Liver (tissue), 9 donors: Measurements from ENCODE around the gene RAB17. TPM values are rescaled to one million over a fixed set of nuclear protein-coding genes. Genes with fewer than 3 reads are reported as not detected.

ENCODE experiments used
- DNase-seq: peaks from one replicate; pipeline ENCODE4 v3.0.0-alpha.2; 2017; ENCODE audit warnings: low spot score
- H3K27ac ChIP-seq, 2 donors: one replicate each; pipeline ENCODE4 v1.7.0; 2013; ENCODE audit warnings: inconsistent platforms in 2 of 2, low read length in 2 of 2, control low read depth in 1 of 2, low read depth in 1 of 2, mild to moderate bottlenecking in 1 of 2
- H3K27me3 ChIP-seq, 4 donors: one replicate each; pipeline versions ENCODE4 v1.6.1 to v1.7.0; 2013; ENCODE audit warnings: low read length in 3 of 4, inconsistent platforms in 1 of 4, mild to moderate bottlenecking in 1 of 4, moderate library complexity in 1 of 4; ENCODE audit not compliant: control insufficient read depth in 4 of 4, insufficient read depth in 4 of 4
- H3K36me3 ChIP-seq, 4 donors: one replicate each; pipeline versions ENCODE4 v1.6.1 to v1.7.0; 2013; ENCODE audit warnings: low read length in 3 of 4, mild to moderate bottlenecking in 3 of 4, low read depth in 1 of 4, moderate library complexity in 1 of 4; ENCODE audit not compliant: control insufficient read depth in 4 of 4, insufficient read depth in 3 of 4
- H3K4me1 ChIP-seq, 4 donors: one replicate each; pipeline versions ENCODE4 v1.6.1 to v1.7.0; 2013; ENCODE audit warnings: low read length in 3 of 4, mild to moderate bottlenecking in 3 of 4, moderate library complexity in 1 of 4; ENCODE audit not compliant: control insufficient read depth in 4 of 4, insufficient read depth in 4 of 4
- H3K4me3 ChIP-seq, 3 donors: one replicate each; pipeline versions ENCODE4 v1.6.1 to v1.7.0; 2013; ENCODE audit warnings: low read length in 3 of 3, control low read depth in 1 of 3, low read depth in 1 of 3, mild to moderate bottlenecking in 1 of 3
- H3K9ac ChIP-seq, 2 donors: one replicate each; pipeline ENCODE4 v1.7.0; 2013; ENCODE audit warnings: low read length in 2 of 2, mild to moderate bottlenecking in 2 of 2, moderate library complexity in 2 of 2, control low read depth in 1 of 2, low read depth in 1 of 2
- H3K9me3 ChIP-seq, 4 donors: one replicate each; pipeline versions ENCODE4 v1.6.1 to v1.7.0; 2013; ENCODE audit warnings: low read length in 3 of 4; ENCODE audit not compliant: control insufficient read depth in 4 of 4
- ATF3 ChIP-seq: IDR thresholded peaks from 2 replicates; pipeline ENCODE4 v1.6.1; 2016; ENCODE audit warnings: antibody characterized with exemption
- CTCF ChIP-seq: fragments of 150-350 bp; IDR thresholded peaks from 2 replicates; pipeline ENCODE4 v1.5.1; 2017; ENCODE audit warnings: improper control_type of control experiment, low read depth, low read length; ENCODE audit not compliant: missing input control
- FOXA1 ChIP-seq: IDR thresholded peaks from 2 replicates; pipeline ENCODE4 v1.6.1; 2016; ENCODE audit warnings: antibody characterized with exemption
- GABPA ChIP-seq, 2 donors: IDR thresholded peaks in 1 of 2; conservative IDR thresholded peaks in 1 of 2; 2 replicates each; pipeline ENCODE4 v1.6.1; 2016; ENCODE audit warnings: antibody characterized with exemption in 2 of 2, mild to moderate bottlenecking in 1 of 2, moderate library complexity in 1 of 2
- JUND ChIP-seq, 2 donors: IDR thresholded peaks; 2 replicates each; pipeline ENCODE4 v1.6.1; 2016; ENCODE audit warnings: antibody characterized with exemption in 2 of 2
- NR2F2 ChIP-seq: IDR thresholded peaks from 2 replicates; pipeline ENCODE4 v1.6.1; 2016; ENCODE audit warnings: antibody characterized with exemption
- RAD21 ChIP-seq, 2 donors: IDR thresholded peaks; 2 replicates each; pipeline ENCODE4 v1.6.1; 2016; ENCODE audit warnings: antibody characterized with exemption in 2 of 2, mild to moderate bottlenecking in 2 of 2
- REST ChIP-seq: IDR thresholded peaks from 2 replicates; pipeline ENCODE4 v1.6.1; 2016; ENCODE audit warnings: antibody characterized with exemption, mild to moderate bottlenecking
- RXRA ChIP-seq, 2 donors: IDR thresholded peaks; 2 replicates each; pipeline ENCODE4 v1.6.1; 2017 to 2018; ENCODE audit warnings: antibody characterized with exemption in 2 of 2, mild to moderate bottlenecking in 1 of 2
- TAF1 ChIP-seq: conservative IDR thresholded peaks from 2 replicates; pipeline ENCODE4 v1.6.1; 2016; ENCODE audit warnings: antibody characterized with exemption, mild to moderate bottlenecking
- YY1 ChIP-seq: IDR thresholded peaks from 2 replicates; pipeline ENCODE4 v1.6.1; 2016; ENCODE audit warnings: antibody characterized with exemption, mild to moderate bottlenecking
- ZBTB33 ChIP-seq: IDR thresholded peaks from 2 replicates; pipeline ENCODE4 v1.6.1; 2016; ENCODE audit warnings: antibody characterized with exemption
- WGBS: extraction: QIAGEN DNeasy Blood & Tissue Kit; methylation state at CpG from one replicate; pipeline ENCODE4 v1.1.7; 2013; 5-methylcytosine and 5-hydroxymethylcytosine counted together
- polyA plus RNA-seq, 2 donors: library from polyadenylated mRNA; stranded (reverse) in 1 of 2; unstranded in 1 of 2; fragments of 200-250 nt in 1 of 2; fragments of >200 nt in 1 of 2; fragmentation: Nextera tagmentation in 1 of 2; extraction: Ambion mirVana in 1 of 2; gene quantifications; one replicate each; pipeline versions ENCODE4 v1.2.1 to v1.2.3, GENCODE V29; 2013 to 2015
- total RNA-seq, 2 donors: library from RNA; depleted of rRNA; stranded (reverse); fragments of >200 nt; gene quantifications; one replicate each; pipeline ENCODE4 v1.2.3, GENCODE V29; 2014
- donor health status: healthy.
- donor health status: healthy.
- donor health status: healthy.
- donor health status: healthy.
- donor health status: healthy.

Gene RAB17
- total and polyA plus RNA-seq, 4 donors: 17.8 to 96.5 (median 74.9) TPM

GRCh38 chr2:237574894-237575868 is 15.4 kb downstream of the RAB17 start:
- TF ChIP-seq RAD21 (IDR thresholded peaks at IDR 0.05): no peak
- TF ChIP-seq TAF1: no peak
- TF ChIP-seq JUND (IDR thresholded peaks at IDR 0.05): no peak
- no peak for TF ChIP-seq GABPA (IDR thresholded peaks at IDR 0.05 in 1 of 2, conservative IDR thresholded peaks at IDR 0.05 in 1 of 2)
- TF ChIP-seq CTCF: no peak
- TF ChIP-seq NR2F2: no peak
- TF ChIP-seq ZBTB33: no peak
- TF ChIP-seq REST: no peak
- TF ChIP-seq ATF3: no peak
- TF ChIP-seq FOXA1: no peak
- no peak for TF ChIP-seq YY1
- Histone ChIP-seq H3K9me3 (no peaks in the 10 kb centered on the region), H3K36me3 (peaks cover 3 to 19% (median 14%) of the 10 kb centered on the region in 4 donors), H3K4me3 (no peak overlapping the region), H3K4me1 (peaks cover 6 to 19% (median 13%) of the 10 kb centered on the region in 4 donors), H3K9ac (no peak overlapping the region), H3K27ac (peak overlapping the region; percentile 5 to 6), H3K27me3 (no peaks in the 10 kb centered on the region)
- WGBS: 84% methylated on average over 25 of the region's 25 CpGs
- no peak for DNase-seq

- Histone ChIP-seq H3K9ac (no peak overlapping the region), H3K27ac (no peak overlapping the region), H3K4me1 (peaks cover 6 to 19% (median 13%) of the 10 kb centered on the region in 4 donors), H3K9me3 (no peaks in the 10 kb centered on the region), H3K4me3 (no peak overlapping the region), H3K27me3 (no peaks in the 10 kb centered on the region), H3K36me3 (peaks cover 3 to 18% (median 13%) of the 10 kb centered on the region in 4 donors)
- no peak for DNase-seq
- 96% methylated on average over 9 of the region's 9 CpGs for WGBS
- TF ChIP-seq CTCF (no peak), RXRA (IDR thresholded peaks at IDR 0.05) (no peak)
These were observed 16.1 kb downstream of the RAB17 start for GRCh38 chr2:237574467-237574866.
